Mucosa of descending colon (tissue), 3 donors: ENCODE results near the gene ZFP57. TPM values are rescaled to one million over a fixed set of nuclear protein-coding genes. Genes with fewer than 3 reads are reported as not detected.

Experiments used
- total RNA-seq, 3 donors: library from RNA; stranded (reverse); fragmentation: NEBNext Ultra II Directional in 2 of 3; extraction: Animal tissue kit (Norgen Biotek cat#: 25700) in 2 of 3; gene quantifications; one replicate each; pipeline versions ENCODE4 v1.2.1 to v1.2.4, GENCODE V29; 2021 to 2023
- donor health status: DM: no; HTN: no; CAD: no; lungs with moderate emphysema.
- donor health status: DM: no; HTN: no; CAD: no.
- donor health status: DM: no; HTN: yes; CAD: no.

ZFP57 gene
- total RNA-seq, 3 donors from 2014 or later: not detected

Other genes with a start within 250 kb of the ZFP57 start
- not detected for gene OR10C1, start 241.8 kb downstream of the ZFP57 start, total RNA-seq
- not detected for gene OR11A1, start 224.1 kb downstream of the ZFP57 start, total RNA-seq
- gene OR2H1, start 224.0 kb downstream of the ZFP57 start, total RNA-seq: not detected
- 1 to 10 TPM in 1 of 3 donors, not detected in 2; 1.0 TPM for gene MAS1L, start 193.2 kb downstream of the ZFP57 start, total RNA-seq
- 10 to 100 TPM in 1 of 3 donors, 1 to 10 TPM in 1, not detected in 1; 4.2 to 11.7 TPM for gene UBD, start 121.4 kb downstream of the ZFP57 start, total RNA-seq
- not detected for gene OR2H2, start 96.0 kb downstream of the ZFP57 start, total RNA-seq
- gene GABBR1, start 48.0 kb downstream of the ZFP57 start, total RNA-seq: 10 to 100 TPM; 12.2 to 62.5 (median 21.8) TPM
- gene MOG, start 24.1 kb downstream of the ZFP57 start, total RNA-seq: not detected
- gene HLA-F, start 42.3 kb upstream of the ZFP57 start, total RNA-seq: 100 to 1,000 TPM; 151 to 416 (median 198) TPM
- gene HLA-G, start 146.7 kb upstream of the ZFP57 start, total RNA-seq: 1 to 10 TPM; 1.5 to 1.9 (median 1.9) TPM